Skin epidermis (tissue), 12 donors: Measurements from ENCODE around the gene ZFYVE27.

Source experiments
- H3K27ac ChIP-seq, 21 experiments: fragments of 200-600 bp; sonication (generic) in 11 of 21; one replicate each; pipeline ENCODE4 v1.5.0; 2020; ENCODE audit warnings: mild to moderate bottlenecking in 3 of 21, inconsistent platforms in 2 of 21, moderate library complexity in 2 of 21
- H3K4me3 ChIP-seq, 7 experiments: fragments of 200-600 bp; sonication (generic) in 2 of 7; one replicate each; pipeline ENCODE4 v1.5.0; 2020; ENCODE audit warnings: inconsistent platforms in 2 of 7, mild to moderate bottlenecking in 2 of 7, moderate library complexity in 1 of 7

The ZFYVE27 gene

GRCh38 chr10:97738616-97739015, 1.7 kb downstream of the ZFYVE27 start:
- Histone ChIP-seq H3K27ac (peak overlapping the region in 1 of 21 experiments; percentile 98), H3K4me3 (no peak overlapping the region)

- H3K27ac ChIP-seq = no peak overlapping the region
- no peak overlapping the region for H3K4me3 ChIP-seq
These were observed 3.7 kb downstream of the ZFYVE27 start for GRCh38 chr10:97740613-97741012.

- Histone ChIP-seq H3K27ac (no peak overlapping the region), H3K4me3 (no peak overlapping the region)
These were observed 6.4 kb downstream of the ZFYVE27 start for GRCh38 chr10:97743169-97743943.

GRCh38 chr10:97744405-97745035, 7.6 kb downstream of the ZFYVE27 start:
- no peak overlapping the region for H3K27ac ChIP-seq
- no peak overlapping the region for H3K4me3 ChIP-seq

- Histone ChIP-seq H3K4me3 (no peak overlapping the region), H3K27ac (no peak overlapping the region)
These were observed 10.6 kb downstream of the ZFYVE27 start for GRCh38 chr10:97747573-97747972.

- no peak overlapping the region for H3K27ac ChIP-seq
- no peak overlapping the region for H3K4me3 ChIP-seq
These were observed 11.2 kb downstream of the ZFYVE27 start for GRCh38 chr10:97748116-97748515.

GRCh38 chr10:97752956-97753355, 16.0 kb downstream of the ZFYVE27 start:
- no peak overlapping the region for H3K27ac ChIP-seq
- no peak overlapping the region for H3K4me3 ChIP-seq

GRCh38 chr10:97754726-97755125, 17.8 kb downstream of the ZFYVE27 start:
- Histone ChIP-seq H3K4me3 (no peak overlapping the region), H3K27ac (no peak overlapping the region)

- H3K27ac ChIP-seq = no peak overlapping the region
These were observed 18.8 kb downstream of the ZFYVE27 start for GRCh38 chr10:97755718-97756117.

GRCh38 chr10:97757471-97757870, 20.5 kb downstream of the ZFYVE27 start:
- no peak overlapping the region for H3K4me3 ChIP-seq
- H3K27ac ChIP-seq = no peak overlapping the region

More at GRCh38 chr10:97755718-97756117, 18.8 kb downstream of the ZFYVE27 start:
- no peak overlapping the region for H3K4me3 ChIP-seq

GRCh38 chr10:97759158-97759887, 22.4 kb downstream of the ZFYVE27 start:
- Histone ChIP-seq H3K4me3 (no peak overlapping the region), H3K27ac (no peak overlapping the region)

- Histone ChIP-seq H3K27ac (no peak overlapping the region), H3K4me3 (no peak overlapping the region)
These were observed 23.0 kb downstream of the ZFYVE27 start for GRCh38 chr10:97759946-97760345.

GRCh38 chr10:97760461-97761257, 23.7 kb downstream of the ZFYVE27 start:
- no peak overlapping the region for H3K4me3 ChIP-seq
- no peak overlapping the region for H3K27ac ChIP-seq

GRCh38 chr10:97761331-97761865, 24.5 kb downstream of the ZFYVE27 start:
- no peak overlapping the region for H3K27ac ChIP-seq
- H3K4me3 ChIP-seq = no peak overlapping the region

- no peak overlapping the region for H3K27ac ChIP-seq
- no peak overlapping the region for H3K4me3 ChIP-seq
These were observed 25.1 kb downstream of the ZFYVE27 start for GRCh38 chr10:97762056-97762455.

GRCh38 chr10:97762816-97763215, 25.9 kb downstream of the ZFYVE27 start:
- Histone ChIP-seq H3K27ac (no peak overlapping the region), H3K4me3 (no peak overlapping the region)

GRCh38 chr10:97763411-97763810, 26.5 kb downstream of the ZFYVE27 start:
- Histone ChIP-seq H3K4me3 (no peak overlapping the region), H3K27ac (no peak overlapping the region)

- Histone ChIP-seq H3K4me3 (no peak overlapping the region), H3K27ac (no peak overlapping the region)
These were observed 27.0 kb downstream of the ZFYVE27 start for GRCh38 chr10:97763947-97764346.

GRCh38 chr10:97764519-97764931, 27.6 kb downstream of the ZFYVE27 start:
- H3K27ac ChIP-seq = no peak overlapping the region

GRCh38 chr10:97765201-97765600, 28.3 kb downstream of the ZFYVE27 start:
- Histone ChIP-seq H3K27ac (no peak overlapping the region), H3K4me3 (no peak overlapping the region)

More at GRCh38 chr10:97764519-97764931, 27.6 kb downstream of the ZFYVE27 start:
- H3K4me3 ChIP-seq = no peak overlapping the region
